ENCODE data around the gene RPL36. TPM values are rescaled to one million over a fixed set of nuclear protein-coding genes. Genes with fewer than 3 reads are reported as not detected.

RPL36 gene
- total and polyA plus RNA-seq, 2 of the 8 experiments (the other 6 are each of a cell fraction or from before 2014, with no cell fraction given), result 951 to 1,075 TPM

GRCh38 chr19:5700455-5701092, 10.5 kb downstream of the RPL36 start:
- Histone ChIP-seq H3K23ac (ENCODE audit: insufficient read length) (no peak overlapping the region), H2BK20ac (ENCODE audit: low read length) (no peak overlapping the region), H2BK5ac (ENCODE audit: low read depth, low read length) (no peak overlapping the region), H4K91ac (replicated peaks; ENCODE audit: insufficient read length, low read length) (no peak overlapping the region), H3K4ac (replicated peaks; ENCODE audit: insufficient read length, low read depth, low read length) (no peak overlapping the region), H2BK15ac (ENCODE audit: low read length) (no peak overlapping the region), H4K8ac (ENCODE audit: extremely low read depth, insufficient read depth, low read length) (no peak overlapping the region), H3K14ac (ENCODE audit: insufficient read length) (no peak overlapping the region), H3K4me2 (ENCODE audit: insufficient read depth in 1 of 2, low read depth in 2 of 2, low read length in 2 of 2) (no peak overlapping the region), H3K9me3 (ENCODE audit: insufficient read depth in 2 of 2, low read depth in 1 of 2, low read length in 1 of 2) (peaks cover 0 to 9% of the 10 kb centered on the region in 2 experiments; a peak in 1 of 4 replicates), H3K4me3 (ENCODE audit: extremely low read depth in 1 of 4, insufficient read depth in 2 of 4, low read depth in 3 of 4, low read length in 4 of 4) (no peak overlapping the region), H2BK12ac (ENCODE audit: low read depth, low read length) (no peak overlapping the region), H3K27me3 (replicated peaks in 1 of 4; ENCODE audit: control insufficient read depth in 3 of 4, extremely low read depth in 1 of 4, insufficient read depth in 3 of 4, low read length in 3 of 4) (no peaks in the 10 kb centered on the region), H3K79me1 (ENCODE audit: low read depth, low read length) (no peaks in the 10 kb centered on the region; the same call in 1 of the 2 replicates), H3K18ac (ENCODE audit: extremely low read depth, low read length) (no peak overlapping the region), H4K5ac (ENCODE audit: insufficient read length, low read depth, low read length) (no peak overlapping the region), H3K9ac (replicated peaks in 1 of 4; ENCODE audit: extremely low read depth in 1 of 4, low read depth in 3 of 4, low read length in 3 of 4) (no peak overlapping the region), H3K23me2 (ENCODE audit: low read depth, low read length) (no peaks in the 10 kb centered on the region; the same call in 1 of the 2 replicates), H3K79me2 (ENCODE audit: control insufficient read depth in 1 of 2, insufficient read depth in 2 of 2, low read length in 2 of 2) (no peaks in the 10 kb centered on the region), H3K27ac (ENCODE audit: low read depth, low read length) (no peak overlapping the region), H4K20me1 (replicated peaks in 1 of 2; ENCODE audit: control insufficient read depth in 1 of 2, insufficient read depth in 2 of 2, low read length in 2 of 2) (peaks cover 11 to 13% of the 10 kb centered on the region in 2 experiments), H2AK5ac (ENCODE audit: low read depth, low read length) (no peak overlapping the region), H3K36me3 (ENCODE audit: control insufficient read depth in 2 of 4, insufficient read depth in 4 of 4, low read length in 3 of 4) (peaks cover 37 to 77% (median 63%) of the 10 kb centered on the region in 4 experiments), H2BK120ac (replicated peaks; ENCODE audit: low read depth, low read length) (no peak overlapping the region), H3K4me1 (replicated peaks in 1 of 4; ENCODE audit: control insufficient read depth in 3 of 4, insufficient read depth in 4 of 4, low read length in 3 of 4) (no peaks in the 10 kb centered on the region), H2AFZ (ENCODE audit: low read length) (no peak overlapping the region), H3K56ac (replicated peaks; ENCODE audit: insufficient read length, low read depth, low read length) (no peak overlapping the region)
- 94% methylated on average over 16 of the region's 22 CpGs; no CpG with 5 or more reads in 1 of the 2 experiments for WGBS, 2 experiments (ENCODE audit: extremely low coverage in 1 of 2, insufficient coverage in 1 of 2, insufficient read length in 1 of 2, insufficient replicate concordance in 2 of 2, low coverage in 1 of 2, low lambda C conversion rate in 2 of 2, missing lambda C conversion rate in 1 of 2)
- ChIA-PET CTCF (ENCODE audit: partially characterized antibody) (interaction anchor here (0.6 to 1.8 kb wide), 2 partner anchors 13 to 15 kb away, joined by 3 to 4 read pairs; no protein-coding TSS in a partner anchor), POLR2A (ENCODE audit: partially characterized antibody) (interaction anchor here (4.5 to 15.6 kb wide), 2 partner anchors 10 to 12 kb away, joined by 60 to 620 read pairs; partner anchors contain the start of genes CATSPERD, LONP1 and RPL36)
- TF ChIP-seq TAF7 (optimal IDR thresholded peaks at IDR 0.05; ENCODE audit: borderline replicate concordance, low read depth, low read length) (no peak), SUZ12 (IDR thresholded peaks at IDR 0.05; ENCODE audit: low read length) (no peak), NANOG (IDR thresholded peaks at IDR 0.05; ENCODE audit: insufficient read depth, low read depth, low read length, poor library complexity, severe bottlenecking) (no peak), CHD2 (IDR thresholded peaks at IDR 0.05; ENCODE audit: low read length) (no peak), SIRT6 (IDR thresholded peaks at IDR 0.05; ENCODE audit: low read length) (no peak), PHF8 (conservative IDR thresholded peaks at IDR 0.05; ENCODE audit: low read depth, low read length) (no peak), RXRA (IDR thresholded peaks at IDR 0.05; ENCODE audit: insufficient read depth, low read depth, low read length) (no peak), HDAC2 (IDR thresholded peaks at IDR 0.05; ENCODE audit: borderline replicate concordance in 1 of 2, low read depth in 2 of 2, low read length in 2 of 2) (no peak), CBX8 (IDR thresholded peaks at IDR 0.05; ENCODE audit: borderline replicate concordance, low read depth, low read length) (no peak)
- TF ChIP-seq, protein P1, sequence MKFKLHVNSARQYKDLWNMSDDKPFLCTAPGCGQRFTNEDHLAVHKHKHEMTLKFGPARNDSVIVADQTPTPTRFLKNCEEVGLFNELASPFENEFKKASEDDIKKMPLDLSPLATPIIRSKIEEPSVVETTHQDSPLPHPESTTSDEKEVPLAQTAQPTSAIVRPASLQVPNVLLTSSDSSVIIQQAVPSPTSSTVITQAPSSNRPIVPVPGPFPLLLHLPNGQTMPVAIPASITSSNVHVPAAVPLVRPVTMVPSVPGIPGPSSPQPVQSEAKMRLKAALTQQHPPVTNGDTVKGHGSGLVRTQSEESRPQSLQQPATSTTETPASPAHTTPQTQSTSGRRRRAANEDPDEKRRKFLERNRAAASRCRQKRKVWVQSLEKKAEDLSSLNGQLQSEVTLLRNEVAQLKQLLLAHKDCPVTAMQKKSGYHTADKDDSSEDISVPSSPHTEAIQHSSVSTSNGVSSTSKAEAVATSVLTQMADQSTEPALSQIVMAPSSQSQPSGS (IDR thresholded peaks at IDR 0.05; ENCODE audit: low read length), result no peak
- no peak for FAIRE-seq
- no peak for DNase-seq (ENCODE audit: low read depth in 1 of 2, low spot score in 2 of 2)
